ENCODE results near the gene NT5DC3.

GRCh38 chr12:103846415-103846814, 5.4 kb upstream of the NT5DC3 start:
- TF ChIP-seq POLR2AphosphoS5 (IDR thresholded peaks at IDR 0.05; ENCODE audit: low read depth, low read length) (no peak), POLR2A (IDR thresholded peaks at IDR 0.05; ENCODE audit: low read depth, low read length) (no peak), TAF1 (IDR thresholded peaks at IDR 0.05; ENCODE audit: low read depth, low read length) (no peak), POU2F2 (IDR thresholded peaks at IDR 0.05; ENCODE audit: low read depth, low read length) (no peak), SPI1 (IDR thresholded peaks at IDR 0.05; ENCODE audit: low read depth, low read length) (no peak), PAX5 (IDR thresholded peaks at IDR 0.05; ENCODE audit: insufficient read depth, low read length, severe bottlenecking) (no peak)
